NOMO-1 (cell line): ENCODE measurements around the gene RNF166.
A peak's percentile ranks its signal among the peaks of the same experiment; 100 is the strongest.

Experiments used
- DNase-seq, 2 experiments: peaks; one replicate each; lab custom pipeline; 2025; ENCODE audit not compliant: unreplicated experiment in 2 of 2; lab: John Stamatoyannopoulos, UW

RNF166 gene

GRCh38 chr16:88706229-88706964 is at the start of gene RNF166, which contains the start of gene CTU2:
RNF166 (minus strand) TSS chr16:88706408; CDS start chr16:88706325, 83 bp downstream.
CTU2 (plus strand) TSS chr16:88706503; CDS start chr16:88706531, 28 bp downstream.
- peak; percentile 79 for DNase-seq

GRCh38 chr16:88754912-88755744 is 48.9 kb upstream of the RNF166 start:
- DNase-seq, result no peak

- DNase-seq, result no peak
These were observed 48.1 kb upstream of the RNF166 start for GRCh38 chr16:88754109-88754911.

- no peak for DNase-seq
These were observed 47.4 kb upstream of the RNF166 start for GRCh38 chr16:88753602-88754001.

GRCh38 chr16:88753191-88753590 is 47.0 kb upstream of the RNF166 start:
- DNase-seq, result no peak

GRCh38 chr16:88752386-88753002 is 46.3 kb upstream of the RNF166 start:
- no peak for DNase-seq

- no peak for DNase-seq
These were observed 44.6 kb upstream of the RNF166 start for GRCh38 chr16:88750854-88751253.

GRCh38 chr16:88749358-88749757 is 43.1 kb upstream of the RNF166 start:
- DNase-seq, result no peak

GRCh38 chr16:88748364-88748763 is 42.2 kb upstream of the RNF166 start:
- DNase-seq, result no peak

- DNase-seq, result peak; percentile 33
These were observed 41.5 kb upstream of the RNF166 start for GRCh38 chr16:88747588-88748301.

GRCh38 chr16:88746506-88746905 is 40.3 kb upstream of the RNF166 start:
- no peak for DNase-seq

GRCh38 chr16:88744577-88745521 is 38.6 kb upstream of the RNF166 start:
- DNase-seq, result no peak

- no peak for DNase-seq
These were observed 37.7 kb upstream of the RNF166 start for GRCh38 chr16:88743693-88744576.

- DNase-seq, result no peak
These were observed 36.8 kb upstream of the RNF166 start for GRCh38 chr16:88742896-88743605.

- no peak for DNase-seq
These were observed 35.2 kb upstream of the RNF166 start for GRCh38 chr16:88741368-88741767.

GRCh38 chr16:88740727-88741055 is 34.5 kb upstream of the RNF166 start:
- DNase-seq, result no peak

GRCh38 chr16:88739977-88740726 is 33.9 kb upstream of the RNF166 start:
- no peak for DNase-seq
